ENCODE measurements around the gene ASB15.

The ASB15 gene

DNA sequence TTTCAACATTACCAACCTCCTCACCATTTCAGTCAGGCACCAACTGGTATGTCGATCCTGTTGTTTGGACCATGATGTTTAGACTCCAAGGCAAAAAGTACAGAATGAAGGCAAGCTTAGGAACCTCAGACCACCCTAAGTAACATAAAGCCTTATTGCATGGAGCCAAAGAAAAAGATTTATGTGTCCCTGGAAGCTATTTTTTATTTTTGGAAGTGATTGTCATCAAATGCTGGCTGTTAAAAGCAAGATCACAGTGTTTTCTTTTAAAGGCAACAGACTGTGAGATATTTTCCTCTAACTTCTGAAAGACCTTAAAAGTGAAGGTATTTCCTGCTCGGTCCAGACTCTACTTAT is 8.2 kb downstream of the ASB15 start:
- H3K14ac ChIP-seq (ENCODE audit: low read length) = no peak overlapping the region
- no peaks in the 10 kb centered on the region for H3K36me3 ChIP-seq (replicated peaks in 1 of 2; ENCODE audit: control insufficient read depth in 2 of 2, insufficient read depth in 2 of 2, low read length in 2 of 2)
- H2BK12ac ChIP-seq (ENCODE audit: low read length) = no peak overlapping the region
- H2BK5ac ChIP-seq (ENCODE audit: low read length) = no peak overlapping the region
- H2AK5ac ChIP-seq (ENCODE audit: low read depth, low read length) = no peak overlapping the region
- WGBS, 2 donors (ENCODE audit: extremely low coverage in 2 of 2, insufficient read length in 2 of 2, insufficient replicate concordance in 1 of 2) = no CpG with 5 or more reads among the region's 2 CpGs
- H3K79me1 ChIP-seq (ENCODE audit: low read depth, low read length) = no peaks in the 10 kb centered on the region
- no peak overlapping the region for H4K91ac ChIP-seq (ENCODE audit: low read depth, low read length, poor library complexity)
- H2AFZ ChIP-seq (ENCODE audit: low read length) = no peak overlapping the region
- H4K8ac ChIP-seq (ENCODE audit: low read depth, low read length) = no peak overlapping the region
- H3K27ac ChIP-seq (replicated peaks; ENCODE audit: low read length) = no peak overlapping the region
- no peaks in the 10 kb centered on the region for H3K9me3 ChIP-seq (replicated peaks in 1 of 2; ENCODE audit: control insufficient read depth in 2 of 2, insufficient read depth in 1 of 2, low read depth in 1 of 2, low read length in 2 of 2)
- no peak overlapping the region for H3K18ac ChIP-seq (ENCODE audit: low read length)
- no peak overlapping the region for H3K23ac ChIP-seq (ENCODE audit: low read depth, low read length, poor library complexity)
- no peaks in the 10 kb centered on the region for H3K4me1 ChIP-seq (ENCODE audit: control insufficient read depth in 2 of 2, insufficient read depth in 1 of 2, low read depth in 1 of 2, low read length in 2 of 2)
- no peak overlapping the region for H3K4me3 ChIP-seq (ENCODE audit: low read length in 2 of 2)
- no peaks in the 10 kb centered on the region for H3K27me3 ChIP-seq (ENCODE audit: control insufficient read depth in 3 of 3, insufficient read depth in 3 of 3, low read depth in 1 of 3, low read length in 3 of 3)
- H2BK120ac ChIP-seq (ENCODE audit: low read depth, low read length) = no peak overlapping the region
- H3K9ac ChIP-seq (ENCODE audit: low read depth, low read length, poor library complexity) = no peak overlapping the region
- H3K4ac ChIP-seq (ENCODE audit: low read length) = no peak overlapping the region
- no peak overlapping the region for H2BK15ac ChIP-seq (ENCODE audit: low read length)
- no peak for DNase-seq (ENCODE audit: low spot score)
- H3K4me2 ChIP-seq (ENCODE audit: insufficient read depth, low read length, poor library complexity, severe bottlenecking) = no peak overlapping the region

DNA sequence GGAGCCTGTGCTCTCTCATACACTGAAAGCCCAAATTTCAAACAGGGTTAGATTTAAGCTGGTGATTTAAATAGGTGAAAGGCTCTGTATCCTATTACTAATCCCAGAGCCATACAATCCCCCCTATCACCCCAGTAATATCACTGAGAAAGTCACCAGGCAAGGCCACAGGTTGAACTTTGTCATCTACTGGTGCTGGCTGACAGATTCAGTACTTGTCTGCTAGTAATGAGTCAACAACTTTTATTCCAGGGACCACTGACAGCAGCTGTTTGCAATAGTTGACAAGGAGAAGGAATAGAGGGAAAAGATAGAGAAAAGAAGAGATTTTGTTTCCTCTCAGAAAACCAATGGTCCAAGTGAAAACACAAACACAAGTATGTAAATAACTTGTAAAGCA is 10.4 kb downstream of the ASB15 start:
- no peak overlapping the region for H2AK5ac ChIP-seq (ENCODE audit: low read depth, low read length)
- H3K27ac ChIP-seq (replicated peaks; ENCODE audit: low read length) = no peak overlapping the region
- H2BK12ac ChIP-seq (ENCODE audit: low read length) = no peak overlapping the region
- H3K14ac ChIP-seq (ENCODE audit: low read length) = no peak overlapping the region
- no peak for DNase-seq (ENCODE audit: low spot score)
- no peak overlapping the region for H2BK5ac ChIP-seq (ENCODE audit: low read length)
- H3K4me2 ChIP-seq (ENCODE audit: insufficient read depth, low read length, poor library complexity, severe bottlenecking) = no peak overlapping the region
- no peak overlapping the region for H3K23ac ChIP-seq (ENCODE audit: low read depth, low read length, poor library complexity)
- H3K18ac ChIP-seq (ENCODE audit: low read length) = no peak overlapping the region
- H3K4me3 ChIP-seq (ENCODE audit: low read length in 2 of 2) = no peak overlapping the region
- H2BK120ac ChIP-seq (ENCODE audit: low read depth, low read length) = no peak overlapping the region
- H3K79me1 ChIP-seq (ENCODE audit: low read depth, low read length) = no peaks in the 10 kb centered on the region
- H3K36me3 ChIP-seq (replicated peaks in 1 of 2; ENCODE audit: control insufficient read depth in 2 of 2, insufficient read depth in 2 of 2, low read length in 2 of 2) = no peaks in the 10 kb centered on the region
- no peaks in the 10 kb centered on the region for H3K27me3 ChIP-seq (ENCODE audit: control insufficient read depth in 3 of 3, insufficient read depth in 3 of 3, low read depth in 1 of 3, low read length in 3 of 3)
- H4K91ac ChIP-seq (ENCODE audit: low read depth, low read length, poor library complexity) = no peak overlapping the region
- H3K4me1 ChIP-seq (ENCODE audit: control insufficient read depth in 2 of 2, insufficient read depth in 1 of 2, low read depth in 1 of 2, low read length in 2 of 2) = no peaks in the 10 kb centered on the region
- H4K8ac ChIP-seq (ENCODE audit: low read depth, low read length) = no peak overlapping the region
- H3K4ac ChIP-seq (ENCODE audit: low read length) = no peak overlapping the region
- no peaks in the 10 kb centered on the region for H3K9me3 ChIP-seq (replicated peaks in 1 of 2; ENCODE audit: control insufficient read depth in 2 of 2, insufficient read depth in 1 of 2, low read depth in 1 of 2, low read length in 2 of 2)
- H2BK15ac ChIP-seq (ENCODE audit: low read length) = no peak overlapping the region
- no peak overlapping the region for H2AFZ ChIP-seq (ENCODE audit: low read length)
- H3K9ac ChIP-seq (ENCODE audit: low read depth, low read length, poor library complexity) = no peak overlapping the region

DNA sequence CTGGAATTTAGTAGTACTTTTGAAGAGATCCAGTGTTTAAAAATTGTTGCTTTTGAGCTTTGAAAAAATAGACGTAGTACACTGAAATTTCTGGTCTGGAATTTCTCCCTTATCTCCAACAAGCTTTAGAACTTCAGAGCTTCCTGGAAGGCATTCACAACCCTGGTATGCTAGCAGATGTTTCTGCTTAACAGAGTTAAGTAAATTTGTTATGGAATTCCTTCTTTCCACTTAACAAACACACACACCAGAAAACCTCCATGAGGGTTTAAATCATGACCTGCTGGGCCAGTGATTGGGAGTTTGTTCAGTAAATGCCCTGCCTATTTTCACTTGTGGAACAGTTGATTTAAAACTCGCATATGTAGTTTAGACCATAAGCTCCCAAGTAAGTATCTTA is 13.7 kb downstream of the ASB15 start:
- H2AFZ ChIP-seq (ENCODE audit: low read length) = no peak overlapping the region
- no peak overlapping the region for H3K4ac ChIP-seq (ENCODE audit: low read length)
- no peak overlapping the region for H2BK120ac ChIP-seq (ENCODE audit: low read depth, low read length)
- no peaks in the 10 kb centered on the region for H3K36me3 ChIP-seq (replicated peaks in 1 of 2; ENCODE audit: control insufficient read depth in 2 of 2, insufficient read depth in 2 of 2, low read length in 2 of 2)
- H3K18ac ChIP-seq (ENCODE audit: low read length) = no peak overlapping the region
- WGBS, 2 donors (ENCODE audit: extremely low coverage in 2 of 2, insufficient read length in 2 of 2, insufficient replicate concordance in 1 of 2) = no CpG with 5 or more reads among the region's 2 CpGs
- no peaks in the 10 kb centered on the region for H3K4me1 ChIP-seq (ENCODE audit: control insufficient read depth in 2 of 2, insufficient read depth in 1 of 2, low read depth in 1 of 2, low read length in 2 of 2)
- H4K91ac ChIP-seq (ENCODE audit: low read depth, low read length, poor library complexity) = no peak overlapping the region
- no peaks in the 10 kb centered on the region for H3K9me3 ChIP-seq (replicated peaks in 1 of 2; ENCODE audit: control insufficient read depth in 2 of 2, insufficient read depth in 1 of 2, low read depth in 1 of 2, low read length in 2 of 2)
- H4K8ac ChIP-seq (ENCODE audit: low read depth, low read length) = no peak overlapping the region
- no peak overlapping the region for H2AK5ac ChIP-seq (ENCODE audit: low read depth, low read length)
- no peak overlapping the region for H3K27ac ChIP-seq (replicated peaks; ENCODE audit: low read length)
- H2BK15ac ChIP-seq (ENCODE audit: low read length) = no peak overlapping the region
- H2BK12ac ChIP-seq (ENCODE audit: low read length) = no peak overlapping the region
- H3K4me2 ChIP-seq (ENCODE audit: insufficient read depth, low read length, poor library complexity, severe bottlenecking) = peak overlapping the region; percentile 11
- H3K14ac ChIP-seq (ENCODE audit: low read length) = no peak overlapping the region
- H3K79me1 ChIP-seq (ENCODE audit: low read depth, low read length) = no peaks in the 10 kb centered on the region
- H3K9ac ChIP-seq (ENCODE audit: low read depth, low read length, poor library complexity) = no peak overlapping the region
- no peak overlapping the region for H2BK5ac ChIP-seq (ENCODE audit: low read length)
- no peak overlapping the region for H3K23ac ChIP-seq (ENCODE audit: low read depth, low read length, poor library complexity)
- H3K27me3 ChIP-seq (ENCODE audit: control insufficient read depth in 3 of 3, insufficient read depth in 3 of 3, low read depth in 1 of 3, low read length in 3 of 3) = no peaks in the 10 kb centered on the region
- H3K4me3 ChIP-seq (ENCODE audit: low read length in 2 of 2) = no peak overlapping the region
- no peak for DNase-seq (ENCODE audit: low spot score)

- Histone ChIP-seq H2BK15ac (ENCODE audit: low read length) (no peak overlapping the region), H3K79me1 (ENCODE audit: low read depth, low read length) (no peaks in the 10 kb centered on the region), H3K27me3 (ENCODE audit: control insufficient read depth in 3 of 3, insufficient read depth in 3 of 3, low read depth in 1 of 3, low read length in 3 of 3) (no peaks in the 10 kb centered on the region), H4K8ac (ENCODE audit: low read depth, low read length) (no peak overlapping the region), H3K4me2 (ENCODE audit: insufficient read depth, low read length, poor library complexity, severe bottlenecking) (no peak overlapping the region), H2AFZ (ENCODE audit: low read length) (no peak overlapping the region), H3K23ac (ENCODE audit: low read depth, low read length, poor library complexity) (no peak overlapping the region), H4K91ac (ENCODE audit: low read depth, low read length, poor library complexity) (no peak overlapping the region), H3K18ac (ENCODE audit: low read length) (no peak overlapping the region), H3K4me3 (ENCODE audit: low read length in 2 of 2) (no peak overlapping the region), H3K9me3 (replicated peaks in 1 of 2; ENCODE audit: control insufficient read depth in 2 of 2, insufficient read depth in 1 of 2, low read depth in 1 of 2, low read length in 2 of 2) (no peaks in the 10 kb centered on the region), H2BK5ac (ENCODE audit: low read length) (no peak overlapping the region), H2BK120ac (ENCODE audit: low read depth, low read length) (no peak overlapping the region), H3K4ac (ENCODE audit: low read length) (no peak overlapping the region), H2BK12ac (ENCODE audit: low read length) (no peak overlapping the region), H3K14ac (ENCODE audit: low read length) (no peak overlapping the region), H3K27ac (replicated peaks; ENCODE audit: low read length) (no peak overlapping the region), H3K4me1 (ENCODE audit: control insufficient read depth in 2 of 2, insufficient read depth in 1 of 2, low read depth in 1 of 2, low read length in 2 of 2) (no peaks in the 10 kb centered on the region), H2AK5ac (ENCODE audit: low read depth, low read length) (no peak overlapping the region), H3K36me3 (replicated peaks in 1 of 2; ENCODE audit: control insufficient read depth in 2 of 2, insufficient read depth in 2 of 2, low read length in 2 of 2) (no peaks in the 10 kb centered on the region), H3K9ac (ENCODE audit: low read depth, low read length, poor library complexity) (no peak overlapping the region)
- no peak for DNase-seq (ENCODE audit: low spot score)
Observed at GRCh38 chr7:123616223-123616622, 14.6 kb downstream of the ASB15 start.

Measured in neuronal stem cell (in vitro differentiated cells).